Activated T-helper 2 cell treated with anti-CD3 and anti-CD28 coated beads, Interferon-gamma antibody, Interleukin-2, Interleukin-4, amounts not matched to agents 10 μg/mL and 5 μg/mL and 100 μg/mL, durations not matched to agents 14 hours and 24 hours and 36 hours (primary cell): ENCODE measurements around the gene CDC42BPA. TPM values are rescaled to one million over a fixed set of nuclear protein-coding genes. Genes with fewer than 3 reads are reported as not detected.

Experiments used
- DNase-seq: peaks from one replicate; pipeline ENCODE4 v3.0.0; 2021; ENCODE audit warnings: low spot score
- H3K27ac Mint-ChIP-seq: one replicate; pipeline ENCODE4 v1.8.0; 2021; ENCODE audit warnings: mixed read lengths
- H3K27me3 Mint-ChIP-seq: one replicate; pipeline ENCODE4 v1.8.0; 2021; ENCODE audit warnings: low read depth, mixed read lengths
- H3K36me3 Mint-ChIP-seq: one replicate; pipeline ENCODE4 v1.8.0; 2021; ENCODE audit warnings: low read depth, mixed read lengths
- H3K4me1 Mint-ChIP-seq: one replicate; pipeline ENCODE4 v1.8.0; 2021; ENCODE audit warnings: low read depth, mixed read lengths
- H3K4me3 Mint-ChIP-seq: one replicate; pipeline ENCODE4 v1.8.0; 2021; ENCODE audit warnings: low read depth, mild to moderate bottlenecking, moderate library complexity, mixed read lengths
- H3K9me3 Mint-ChIP-seq: one replicate; pipeline ENCODE4 v1.8.0; 2021; ENCODE audit warnings: mixed read lengths
- intact Hi-C: fragments of 100-400 bp; cut with micrococcal nuclease; formaldehyde crosslinking; loops from one replicate; pipeline ENCODE4 v1.15.1; 2023
- total RNA-seq: library from RNA; stranded (reverse); gene quantifications from 2 replicates; pipeline ENCODE4 v1.2.3, GENCODE V29; 2022

Gene CDC42BPA
- total RNA-seq, 1 donor from 2014 or later = 6.6 TPM

DNA sequence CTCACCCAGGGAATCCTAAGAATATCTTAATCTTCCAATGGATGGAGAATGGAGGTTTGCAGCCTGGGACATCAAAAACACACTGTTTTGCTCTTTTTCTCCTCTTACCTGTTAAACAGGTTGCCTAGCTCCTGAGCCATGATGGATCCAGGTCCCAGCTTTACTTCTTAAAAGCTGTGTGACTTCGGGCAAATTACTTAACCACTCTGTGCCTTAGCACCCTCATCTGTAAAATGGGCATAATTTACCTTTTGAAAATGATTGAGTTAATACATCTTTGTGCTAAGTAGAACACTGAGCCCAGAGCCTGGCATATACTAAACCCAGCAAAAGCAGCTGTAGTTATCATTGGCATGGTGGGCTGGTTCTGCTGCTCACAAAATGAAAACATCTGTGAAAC lies 368.0 kb downstream of the CDC42BPA start:
- peaks cover 11% of the 10 kb centered on the region for H3K4me1 Mint-ChIP-seq
- no peak overlapping the region for H3K4me3 Mint-ChIP-seq
- no peak overlapping the region for H3K27ac Mint-ChIP-seq
- peaks cover 12% of the 10 kb centered on the region for H3K36me3 Mint-ChIP-seq
- no peak for DNase-seq
- H3K27me3 Mint-ChIP-seq = no peaks in the 10 kb centered on the region
- intact Hi-C loops = no loop called here
- peaks cover 9% of the 10 kb centered on the region for H3K9me3 Mint-ChIP-seq

GRCh38 chr1:226949401-226949800 lies 368.9 kb downstream of the CDC42BPA start:
- DNase-seq = no peak
- peaks cover 4% of the 10 kb centered on the region for H3K9me3 Mint-ChIP-seq
- H3K36me3 Mint-ChIP-seq = peaks cover 6% of the 10 kb centered on the region
- H3K27ac Mint-ChIP-seq = no peak overlapping the region
- intact Hi-C loops = no loop called here
- H3K4me3 Mint-ChIP-seq = no peak overlapping the region
- no peaks in the 10 kb centered on the region for H3K27me3 Mint-ChIP-seq
- peaks cover 11% of the 10 kb centered on the region for H3K4me1 Mint-ChIP-seq

DNA sequence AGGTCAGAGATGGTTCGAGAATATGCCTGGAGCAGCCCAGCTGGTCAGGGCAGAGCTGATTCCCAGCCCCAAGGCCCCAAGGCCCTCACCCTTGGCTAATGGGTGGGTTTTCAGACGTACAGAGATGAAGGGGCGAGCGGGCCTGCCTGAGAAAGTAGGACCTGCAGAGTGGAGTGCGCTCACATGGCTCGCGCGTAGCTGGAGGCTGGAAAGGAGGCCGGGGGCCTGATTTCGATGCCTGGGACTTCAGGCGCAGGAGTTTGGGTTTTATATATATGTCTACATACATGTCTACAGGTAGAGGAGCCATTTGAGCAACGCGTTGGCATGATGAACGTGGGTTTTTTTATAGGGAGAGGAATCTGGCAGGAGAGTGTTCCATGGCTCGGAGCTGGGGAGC lies 369.3 kb downstream of the CDC42BPA start:
- Mint-ChIP-seq H3K4me3 (no peak overlapping the region), H3K9me3 (peaks cover 4% of the 10 kb centered on the region), H3K27ac (no peak overlapping the region), H3K36me3 (peaks cover 6% of the 10 kb centered on the region), H3K4me1 (peaks cover 11% of the 10 kb centered on the region), H3K27me3 (no peaks in the 10 kb centered on the region)
- intact Hi-C loops = no loop called here
- no peak for DNase-seq

GRCh38 chr1:226948480-226948879 lies 369.8 kb downstream of the CDC42BPA start:
- peaks cover 6% of the 10 kb centered on the region for H3K36me3 Mint-ChIP-seq
- intact Hi-C loops = no loop called here
- H3K4me3 Mint-ChIP-seq = no peak overlapping the region
- peaks cover 13% of the 10 kb centered on the region for H3K4me1 Mint-ChIP-seq
- no peak for DNase-seq
- peaks cover 4% of the 10 kb centered on the region for H3K9me3 Mint-ChIP-seq
- H3K27me3 Mint-ChIP-seq = no peaks in the 10 kb centered on the region
- H3K27ac Mint-ChIP-seq = no peak overlapping the region

DNA sequence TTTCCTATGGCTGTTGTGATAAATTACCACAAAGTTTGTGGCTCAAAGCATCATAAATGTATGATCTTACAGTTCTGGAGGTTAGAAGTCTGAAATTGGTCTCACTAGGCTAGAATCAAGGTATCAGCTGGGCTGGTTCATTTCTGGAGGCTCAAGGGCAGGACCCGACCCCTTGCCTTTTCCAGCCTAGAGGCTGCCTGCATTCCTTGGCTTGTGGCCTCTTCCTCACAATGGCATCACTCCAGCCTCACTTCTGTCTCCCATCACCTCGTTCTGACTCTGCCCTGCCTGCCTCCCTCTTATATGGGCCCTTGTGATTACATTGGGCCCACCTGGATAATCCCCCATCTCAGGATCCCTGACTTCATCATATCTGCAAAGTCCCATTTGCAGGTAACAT lies 370.2 kb downstream of the CDC42BPA start:
- no peak for DNase-seq
- Mint-ChIP-seq H3K27ac (no peak overlapping the region), H3K36me3 (peaks cover 6% of the 10 kb centered on the region), H3K27me3 (no peaks in the 10 kb centered on the region), H3K4me3 (no peak overlapping the region), H3K4me1 (peaks cover 16% of the 10 kb centered on the region), H3K9me3 (peaks cover 4% of the 10 kb centered on the region)
- intact Hi-C loops = no loop called here

GRCh38 chr1:226946841-226947240 lies 371.5 kb downstream of the CDC42BPA start:
- no peak for DNase-seq
- H3K4me3 Mint-ChIP-seq = no peak overlapping the region
- no peaks in the 10 kb centered on the region for H3K27me3 Mint-ChIP-seq
- H3K9me3 Mint-ChIP-seq = peaks cover 4% of the 10 kb centered on the region
- peaks cover 21% of the 10 kb centered on the region for H3K4me1 Mint-ChIP-seq
- peaks cover 6% of the 10 kb centered on the region for H3K36me3 Mint-ChIP-seq
- intact Hi-C loops = no loop called here
- H3K27ac Mint-ChIP-seq = no peak overlapping the region

DNA sequence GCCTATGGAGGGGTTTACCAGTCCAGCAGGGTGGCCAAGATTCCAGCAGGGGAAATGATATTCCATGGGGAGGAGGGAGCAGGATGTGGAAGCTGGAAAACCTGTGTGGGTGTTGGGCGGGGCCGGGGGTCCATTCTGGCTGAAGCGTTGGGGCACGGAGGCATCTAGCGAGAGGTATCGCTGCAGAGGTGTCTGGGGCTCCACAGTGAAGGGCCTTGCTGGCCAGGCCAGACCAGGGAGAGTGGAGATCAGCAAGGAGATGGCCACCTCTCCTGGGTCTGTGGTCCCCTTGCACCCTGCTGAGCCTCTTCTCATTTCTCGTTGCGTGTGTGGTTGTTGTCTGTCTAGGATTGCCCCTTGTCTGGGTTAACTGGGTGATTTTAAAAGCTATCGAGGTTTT lies 372.0 kb downstream of the CDC42BPA start:
- H3K4me1 Mint-ChIP-seq = peaks cover 20% of the 10 kb centered on the region
- intact Hi-C loops = no loop called here
- no peaks in the 10 kb centered on the region for H3K27me3 Mint-ChIP-seq
- peaks cover 4% of the 10 kb centered on the region for H3K9me3 Mint-ChIP-seq
- peaks cover 6% of the 10 kb centered on the region for H3K36me3 Mint-ChIP-seq
- H3K27ac Mint-ChIP-seq = no peak overlapping the region
- no peak for DNase-seq
- no peak overlapping the region for H3K4me3 Mint-ChIP-seq

DNA sequence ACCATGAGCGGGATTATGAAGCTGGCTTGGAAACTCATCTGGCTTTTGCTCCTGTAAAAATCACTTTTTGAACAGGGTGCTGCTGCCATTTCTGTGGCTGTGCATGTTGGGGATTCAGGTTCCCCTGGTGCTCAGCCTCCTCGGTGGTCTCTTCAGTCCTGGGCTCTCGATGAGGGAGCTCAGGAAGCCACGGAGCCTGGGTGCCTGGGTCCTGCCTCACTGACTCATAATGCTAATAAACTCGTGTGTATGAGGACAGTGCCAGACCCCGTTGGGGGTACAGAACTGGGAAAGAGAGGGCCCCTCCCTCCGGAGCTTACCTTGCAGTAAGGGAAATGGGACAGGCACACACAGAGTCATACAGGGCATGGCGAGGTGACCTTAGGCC lies 372.4 kb downstream of the CDC42BPA start:
- intact Hi-C loops = no loop called here
- peaks cover 4% of the 10 kb centered on the region for H3K9me3 Mint-ChIP-seq
- H3K27ac Mint-ChIP-seq = no peak overlapping the region
- H3K4me3 Mint-ChIP-seq = no peak overlapping the region
- H3K4me1 Mint-ChIP-seq = peaks cover 22% of the 10 kb centered on the region
- peaks cover 6% of the 10 kb centered on the region for H3K36me3 Mint-ChIP-seq
- no peaks in the 10 kb centered on the region for H3K27me3 Mint-ChIP-seq
- no peak for DNase-seq

- peaks cover 4% of the 10 kb centered on the region for H3K9me3 Mint-ChIP-seq
- intact Hi-C loops = no loop called here
- peaks cover 21% of the 10 kb centered on the region for H3K4me1 Mint-ChIP-seq
Observed at GRCh38 chr1:226945106-226945857, 373.0 kb downstream of the CDC42BPA start.

DNA sequence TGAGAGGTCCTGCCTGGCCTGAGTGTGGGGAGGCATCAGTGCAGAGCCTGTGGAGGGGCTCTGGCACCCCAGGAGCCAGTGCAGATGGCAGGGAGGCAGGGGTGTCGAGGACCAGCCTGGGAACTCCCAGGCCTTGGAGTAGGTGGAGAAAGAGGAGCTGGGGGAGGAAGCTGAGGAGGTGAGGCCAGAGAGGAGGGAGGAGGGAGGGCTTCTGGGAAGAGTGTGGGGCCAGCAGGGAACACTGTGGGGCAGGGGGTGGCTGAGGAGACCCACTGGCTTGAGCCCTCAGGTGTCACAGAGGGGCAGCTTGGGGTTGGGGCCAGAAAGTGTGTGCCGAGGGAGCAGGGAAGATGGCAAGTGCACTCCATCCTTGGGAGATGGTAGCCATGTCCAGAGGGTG lies 374.4 kb downstream of the CDC42BPA start:
- intact Hi-C loops = loop anchor here (5.0 kb wide), 2 partner anchors 317 to 373 kb away; partner anchors contain the start of gene CDC42BPA
- Mint-ChIP-seq H3K4me1 (peaks cover 20% of the 10 kb centered on the region), H3K27ac (no peak overlapping the region)

More at GRCh38 chr1:226945106-226945857, 373.0 kb downstream of the CDC42BPA start:
- H3K27ac Mint-ChIP-seq = no peak overlapping the region
- peaks cover 6% of the 10 kb centered on the region for H3K36me3 Mint-ChIP-seq
- H3K27me3 Mint-ChIP-seq = no peaks in the 10 kb centered on the region
- no peak for DNase-seq
- no peak overlapping the region for H3K4me3 Mint-ChIP-seq

DNA sequence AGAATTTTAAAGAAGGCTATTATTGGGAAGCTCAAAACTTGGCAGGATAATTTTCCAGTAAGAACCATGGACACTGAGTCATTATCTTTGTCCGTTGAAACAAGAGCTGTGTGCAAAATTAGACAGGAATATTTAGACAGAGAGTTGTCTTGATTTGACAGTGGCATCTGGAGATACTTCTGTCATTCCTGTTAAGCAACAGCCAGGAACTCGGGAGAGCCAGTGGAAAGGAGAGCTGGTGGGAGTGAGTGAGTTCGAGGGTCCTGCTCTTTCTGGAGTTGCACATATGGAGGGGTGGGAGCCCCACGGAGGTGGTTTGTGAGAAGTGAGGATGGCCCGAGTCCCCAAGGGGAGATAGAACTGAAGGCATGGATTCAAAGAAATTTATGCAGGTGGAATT lies 375.1 kb downstream of the CDC42BPA start:
- H3K4me1 Mint-ChIP-seq = peaks cover 28% of the 10 kb centered on the region
- intact Hi-C loops = loop anchor here (5.0 kb wide), 2 partner anchors 316 to 374 kb away; partner anchors contain the start of gene CDC42BPA
- H3K36me3 Mint-ChIP-seq = peaks cover 2% of the 10 kb centered on the region
- H3K27me3 Mint-ChIP-seq = no peaks in the 10 kb centered on the region
- H3K27ac Mint-ChIP-seq = no peak overlapping the region
- peaks cover 2% of the 10 kb centered on the region for H3K9me3 Mint-ChIP-seq
- DNase-seq = no peak
- no peak overlapping the region for H3K4me3 Mint-ChIP-seq

More for the DNA sequence above, 374.4 kb downstream of the CDC42BPA start:
- H3K36me3 Mint-ChIP-seq = peaks cover 6% of the 10 kb centered on the region
- H3K4me3 Mint-ChIP-seq = no peak overlapping the region
- H3K9me3 Mint-ChIP-seq = peaks cover 4% of the 10 kb centered on the region
- no peaks in the 10 kb centered on the region for H3K27me3 Mint-ChIP-seq
- DNase-seq = no peak

DNA sequence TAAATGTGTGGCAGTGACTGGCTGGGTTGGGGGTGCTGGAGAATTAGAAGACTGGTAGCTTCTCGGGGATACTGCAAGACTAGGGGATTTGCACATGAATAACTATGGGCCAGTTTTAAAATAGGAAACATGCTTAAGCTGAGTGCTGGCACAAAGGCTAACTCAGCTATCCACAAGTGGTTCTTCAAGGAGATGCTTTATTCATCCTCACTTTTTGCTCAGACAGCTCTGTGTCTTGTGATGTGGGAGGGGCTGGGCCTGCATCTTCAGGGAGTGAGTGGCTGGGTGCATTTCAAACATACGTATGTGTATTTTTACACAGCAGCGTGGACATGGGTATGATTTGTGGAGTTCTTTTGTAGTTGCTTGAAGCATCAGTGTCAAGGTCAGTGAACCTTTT lies 375.9 kb downstream of the CDC42BPA start:
- no peaks in the 10 kb centered on the region for H3K27me3 Mint-ChIP-seq
- peaks cover 2% of the 10 kb centered on the region for H3K9me3 Mint-ChIP-seq
- no peak overlapping the region for H3K27ac Mint-ChIP-seq
- H3K4me1 Mint-ChIP-seq = peaks cover 35% of the 10 kb centered on the region
- peaks cover 4% of the 10 kb centered on the region for H3K36me3 Mint-ChIP-seq
- no peak overlapping the region for H3K4me3 Mint-ChIP-seq
- intact Hi-C loops = loop anchor here (5.0 kb wide), 2 partner anchors 315 to 375 kb away; partner anchors contain the start of gene CDC42BPA
- DNase-seq = no peak

DNA sequence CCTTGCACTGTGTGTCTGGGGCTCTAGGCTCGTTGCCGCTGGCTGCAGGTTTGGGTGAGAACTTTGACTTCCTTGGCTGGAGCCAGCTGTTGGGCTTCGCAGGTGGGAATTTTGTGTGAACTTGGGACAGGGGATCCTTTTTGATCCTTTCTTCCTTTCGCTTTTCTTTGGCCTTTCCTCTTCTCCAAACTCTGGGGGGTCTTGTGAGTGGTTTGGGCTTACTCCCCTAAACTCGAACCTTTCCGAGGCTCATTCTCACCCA lies 377.6 kb downstream of the CDC42BPA start:
- H3K27me3 Mint-ChIP-seq = no peaks in the 10 kb centered on the region
- H3K4me3 Mint-ChIP-seq = peak overlapping the region; percentile 87
- peaks cover 10% of the 10 kb centered on the region for H3K9me3 Mint-ChIP-seq
- DNase-seq = no peak
- H3K27ac Mint-ChIP-seq = peak overlapping the region; percentile 61
- H3K36me3 Mint-ChIP-seq = peaks cover 11% of the 10 kb centered on the region
- peaks cover 32% of the 10 kb centered on the region for H3K4me1 Mint-ChIP-seq
- intact Hi-C loops = loop anchor here (5.0 kb wide), 2 partner anchors 313 to 377 kb away; partner anchors contain the start of gene CDC42BPA
